K562 (cell line): Measurements from ENCODE around the gene BTD. TPM values are rescaled to one million over a fixed set of nuclear protein-coding genes. Genes with fewer than 3 reads are reported as not detected.

Experiments
- ATAC-seq: fragments of 200-7000 bp; cut with Tn5 transposase; 3 replicates; pipeline ENCODE4 v1.9.1; 2020; ENCODE audit warnings: moderate library complexity
- BruUV-seq: library from RNA; stranded (reverse); fragments of 400-500 nt; replicated peaks from 2 replicates; lab custom pipeline; 2021; lab: Mats Ljungman, UMichigan
- CTCF ChIA-PET: fragments of 300-600 bp; formaldehyde crosslinking; extraction: SDS; loops from one replicate; lab custom pipeline; 2021; ENCODE audit warnings: low intra/inter-chr PET ratio; lab: Yijun Ruan, JAX
- POLR2A ChIA-PET: fragments of 300-600, 350-650 bp; sonication (Branson Sonifier 250); formaldehyde crosslinking; extraction: SDS; loops from one replicate; lab custom pipeline; 2021; ENCODE audit warnings: antibody characterized with exemption, inconsistent platforms; lab: Yijun Ruan, JAX
- DNase-seq, 4 experiments: peaks; one replicate each; pipeline versions ENCODE4 v3.0.0 to v3.0.0-alpha.2; 2011 to 2018; ENCODE audit warnings: low spot score in 3 of 4, mixed read lengths in 3 of 4; ENCODE audit errors: extremely low read depth in 1 of 4
- FAIRE-seq: peaks from 2 replicates; lab custom pipeline; 2011; peaks lifted over from hg19 to GRCh38; lab: Jason Lieb, UNC
- H2AFZ ChIP-seq: 2 replicates; pipeline ENCODE4 v1.6.0; 2011; ENCODE audit warnings: low read depth, low read length, control low read depth, inconsistent platforms
- H3K27ac ChIP-seq: fragments of 200-600 bp; 3 replicates; pipeline ENCODE4 v1.8.0; 2011; ENCODE audit warnings: low read depth, mild to moderate bottlenecking, control low read depth, inconsistent platforms, low read length, moderate library complexity, mixed read lengths; ENCODE audit errors: extremely low read depth
- H3K27me3 ChIP-seq, 2 experiments: fragments of 300-600 bp in 1 of 2; 2 replicates in 1 of 2; 3 replicates in 1 of 2; pipeline versions ENCODE4 v1.6.0 to v1.8.0; 2011; ENCODE audit warnings: inconsistent platforms in 2 of 2, low read length in 2 of 2, mild to moderate bottlenecking in 1 of 2, mixed read lengths in 1 of 2, moderate library complexity in 1 of 2; ENCODE audit not compliant: control insufficient read depth in 2 of 2, insufficient read depth in 2 of 2
- H3K36me3 ChIP-seq: fragments of 300-600 bp; 3 replicates; pipeline ENCODE4 v1.8.0; 2011; ENCODE audit warnings: mild to moderate bottlenecking, low read length, inconsistent platforms; ENCODE audit not compliant: control insufficient read depth, insufficient read depth
- H3K4me1 ChIP-seq, 2 experiments: fragments of 200-600 bp in 1 of 2; replicated peaks in 1 of 2; 2 replicates in 1 of 2; 3 replicates in 1 of 2; pipeline versions ENCODE4 v1.5.1 to v1.8.0; 2011; ENCODE audit warnings: inconsistent platforms in 2 of 2, low read length in 2 of 2, mild to moderate bottlenecking in 1 of 2, mixed read lengths in 1 of 2, moderate library complexity in 1 of 2; ENCODE audit not compliant: control insufficient read depth in 2 of 2, insufficient read depth in 2 of 2
- H3K4me2 ChIP-seq: 2 replicates; pipeline ENCODE4 v1.6.1; 2011; ENCODE audit warnings: low read length, control low read depth, inconsistent platforms, mixed read lengths; ENCODE audit not compliant: insufficient read depth
- H3K4me3 ChIP-seq: fragments of 200-600 bp; sonication (generic), shearing (Covaris generic); 2 replicates; pipeline ENCODE4 v1.5.1; 2016; ENCODE audit warnings: control low read depth, inconsistent platforms
- H3K79me2 ChIP-seq: fragments of 200-600 bp; 3 replicates; pipeline ENCODE4 v1.8.0; 2011; ENCODE audit warnings: low read length, inconsistent platforms; ENCODE audit not compliant: control insufficient read depth, insufficient read depth
- H3K9ac ChIP-seq, 2 experiments: 2 replicates each; pipeline versions ENCODE4 v1.6.0 to v1.6.1; 2011; ENCODE audit warnings: low read depth in 2 of 2, low read length in 2 of 2, control low read depth in 1 of 2, inconsistent platforms in 1 of 2, mild to moderate bottlenecking in 1 of 2, mixed read lengths in 1 of 2; ENCODE audit not compliant: insufficient read depth in 1 of 2
- H3K9me1 ChIP-seq: one replicate; pipeline ENCODE4 v1.6.0; 2011; ENCODE audit warnings: inconsistent platforms, mild to moderate bottlenecking, low read length, moderate library complexity; ENCODE audit not compliant: control insufficient read depth, insufficient read depth
- H3K9me3 ChIP-seq: replicated peaks from 2 replicates; pipeline ENCODE4 v1.5.1; 2011; ENCODE audit warnings: low read depth, low read length, inconsistent platforms; ENCODE audit not compliant: control insufficient read depth, insufficient read depth
- H4K20me1 ChIP-seq: replicated peaks from 2 replicates; pipeline ENCODE4 v1.6.1; 2011; ENCODE audit warnings: low read length, inconsistent platforms, mixed read lengths; ENCODE audit not compliant: control insufficient read depth, insufficient read depth
- ETV5 ChIP-seq: sonication (generic); formaldehyde crosslinking; IDR thresholded peaks from 2 replicates; pipeline ENCODE4 v1.4.0; 2020; ENCODE audit warnings: low read depth, mild to moderate bottlenecking, missing genetic modification reagents
- FOXM1 ChIP-seq, 2 experiments: fragments of 450-650 bp in 1 of 2; sonication (generic) in 1 of 2; formaldehyde crosslinking in 1 of 2; IDR thresholded peaks; 2 replicates each; pipeline versions ENCODE4 v1.6.1 to v1.9.0; 2017 to 2022; ENCODE audit warnings: low read depth in 2 of 2, mild to moderate bottlenecking in 2 of 2, missing genetic modification reagents in 1 of 2, moderate library complexity in 1 of 2
- GATA2 ChIP-seq: sonication (generic); formaldehyde crosslinking; IDR thresholded peaks from 2 replicates; pipeline ENCODE4 v1.4.0; 2020; ENCODE audit warnings: mild to moderate bottlenecking, missing genetic modification reagents
- GATAD2B ChIP-seq: fragments of 450-650 bp; IDR thresholded peaks from 2 replicates; pipeline ENCODE4 v1.6.1; 2017; ENCODE audit warnings: mild to moderate bottlenecking, borderline replicate concordance
- JUND ChIP-seq, 2 experiments: IDR thresholded peaks; 2 replicates in 1 of 2; 3 replicates in 1 of 2; pipeline ENCODE4 v1.6.1; 2011; ENCODE audit warnings: borderline replicate concordance in 2 of 2, low read depth in 2 of 2, low read length in 2 of 2, improper control_type of control experiment in 1 of 2, missing biosample characterization in 1 of 2, missing genetic modification characterization in 1 of 2, missing genetic modification reagents in 1 of 2
- MAFG ChIP-seq: fragments of 450-650 bp; conservative IDR thresholded peaks from 2 replicates; pipeline ENCODE4 v1.6.1; 2016; ENCODE audit warnings: missing genetic modification characterization, missing compliant biosample characterization
- MAFK ChIP-seq: IDR thresholded peaks from 2 replicates; pipeline ENCODE4 v1.6.1; 2011; ENCODE audit warnings: low read length, improper control_type of control experiment
- MED1 ChIP-seq: sonication (generic); formaldehyde crosslinking; IDR thresholded peaks from 2 replicates; pipeline ENCODE4 v1.8.1; 2023; ENCODE audit warnings: missing genetic modification reagents, borderline replicate concordance
- PRDM10 ChIP-seq: fragments of 450-650 bp; IDR thresholded peaks from 2 replicates; pipeline ENCODE4 v1.6.1; 2018; ENCODE audit not compliant: partially characterized antibody
- SOX6 ChIP-seq: fragments of 450-650 bp; IDR thresholded peaks from 2 replicates; pipeline ENCODE4 v1.6.1; 2014; ENCODE audit warnings: mild to moderate bottlenecking
- SP1 ChIP-seq: sonication (generic); formaldehyde crosslinking; IDR thresholded peaks from 2 replicates; pipeline ENCODE4 v1.8.1; 2022; ENCODE audit warnings: mild to moderate bottlenecking, missing genetic modification reagents
- TSC22D4 ChIP-seq: fragments of 450-650 bp; IDR thresholded peaks from 2 replicates; pipeline ENCODE4 v1.6.1; 2016; ENCODE audit warnings: missing genetic modification characterization, missing biosample characterization, control low read depth
- ZNF316 ChIP-seq: fragments of 450-650 bp; IDR thresholded peaks from 2 replicates; pipeline ENCODE4 v1.6.1; 2016
- WGBS: fragments of 100-300 bp; shearing (Covaris generic); methylation state at CpG from one replicate; pipeline ENCODE4 v1.1.6; 2016; ENCODE audit warnings: low coverage, mixed read lengths; ENCODE audit not compliant: insufficient coverage; ENCODE audit errors: missing lambda C conversion rate; 5-methylcytosine and 5-hydroxymethylcytosine counted together
- in situ Hi-C: fragments of 300-500 bp; cut with MboI; formaldehyde crosslinking; loops from 4 replicates; pipeline ENCODE4 v1.15.0; 2018; ENCODE audit warnings: inconsistent platforms, mixed read lengths
- intact Hi-C: fragments of 100-400 bp; cut with micrococcal nuclease; formaldehyde crosslinking; loops from 2 replicates; pipeline ENCODE4 v1.14.2; 2022
- polyA plus RNA-seq, 8 experiments: library from polyadenylated mRNA; depleted of rRNA in 4 of 8; stranded (reverse) in 5 of 8; unstranded in 3 of 8; fragments of >200 nt; fragmentation: Nextera tagmentation in 2 of 8; fragmentation: Illumina TruSeq in 1 of 8; extraction: Ambion mirVana in 2 of 8; extraction: Trizol in 1 of 8; gene quantifications; 2 replicates each; pipeline versions ENCODE4 v1.2.1 to v1.2.3, GENCODE V29; 2011 to 2014; ENCODE audit warnings: inconsistent platforms in 1 of 8, missing spikeins in 1 of 8
- total RNA-seq, 7 experiments: library from RNA; depleted of rRNA in 6 of 7; stranded (reverse); fragments of >200 nt in 6 of 7; fragmentation: Illumina TruSeq in 2 of 7; extraction: Trizol in 2 of 7; gene quantifications; 2 replicates each; pipeline versions ENCODE4 v1.2.1 to v1.2.3, GENCODE V29; 2011 to 2021; ENCODE audit warnings: low replicate concordance in 1 of 7
- TF ChIP-seq, protein P1 (sequence below), 2 experiments: fragments of 200-800 bp in 1 of 2; sonication (Bioruptor generic) in 1 of 2; sonication (generic) in 1 of 2; formaldehyde crosslinking in 1 of 2; IDR thresholded peaks in 1 of 2; conservative IDR thresholded peaks in 1 of 2; 2 replicates each; pipeline versions ENCODE4 v1.5.0 to v1.6.1; 2016 to 2020; ENCODE audit warnings: missing compliant biosample characterization in 1 of 2, missing genetic modification characterization in 1 of 2, missing genetic modification reagents in 1 of 2

BTD gene
- total and polyA plus RNA-seq, 9 of the 15 experiments (the other 6 are each of a cell fraction or from before 2014, with no cell fraction given), result 6.6 to 26.2 (median 10.6) TPM

DNA sequence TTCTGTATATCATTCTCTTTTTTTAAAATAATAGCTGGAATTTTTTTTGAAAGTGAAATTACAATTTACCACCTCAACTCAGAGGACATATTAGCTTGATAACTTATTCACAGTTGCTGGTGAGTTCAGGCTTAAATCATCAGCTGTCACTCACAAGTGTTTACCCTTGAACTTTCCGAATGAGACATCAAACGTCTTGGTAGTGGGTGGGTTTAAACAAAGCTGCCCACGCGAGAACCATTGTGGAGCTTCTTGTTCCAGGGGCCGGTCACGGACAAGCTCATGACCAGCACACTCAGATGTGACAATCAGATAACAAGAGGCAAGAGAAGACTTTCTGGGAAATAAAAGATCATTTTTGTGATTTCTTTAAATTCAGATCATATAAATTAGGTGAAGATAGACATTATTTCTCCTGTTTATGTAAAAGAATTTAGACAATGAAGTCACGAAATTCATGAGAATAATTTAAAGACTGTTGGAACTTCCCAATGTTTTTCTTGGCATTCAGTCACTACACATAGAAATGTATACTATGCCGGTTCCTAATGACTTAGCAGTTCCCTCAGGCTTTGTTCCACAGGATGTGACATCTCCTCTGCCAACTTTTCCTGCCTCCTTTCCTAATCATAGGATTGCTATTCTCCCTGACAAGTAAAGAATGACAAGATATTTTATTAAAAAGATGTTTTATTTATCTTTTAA lies 29.3 kb downstream of the BTD start:
- H3K4me1 ChIP-seq, result peaks cover 3 to 12% of the 10 kb centered on the region in 2 experiments; a peak in 3 of 5 replicates
- ATAC-seq (peak; percentile 55), DNase-seq (peak in 2 of 4 experiments; percentile 50 to 58), FAIRE-seq (no peak)
- in situ Hi-C loops, result loop anchor here (25.0 kb wide), 1 partner anchor 907 kb away; no protein-coding TSS in a partner anchor
- BruUV-seq, result no TSS peak
- no peak overlapping the region; a peak in 1 of 4 replicates for H3K9ac ChIP-seq
- peak overlapping the region; percentile 80 for H2AFZ ChIP-seq
- H3K4me2 ChIP-seq, result peak overlapping the region; percentile 74
- H4K20me1 ChIP-seq, result no peaks in the 10 kb centered on the region
- intact Hi-C loops, result loop anchor here (1.0 to 10.0 kb wide), 7 partner anchors 182 to 914 kb away; partner anchors contain the start of gene CAPN7
- no peak overlapping the region for H3K27ac ChIP-seq
- CTCF ChIA-PET, result interaction anchor here (1.7 to 2.7 kb wide), 2 partner anchors 182 to 617 kb away, joined by 7 to 26 read pairs; no protein-coding TSS in a partner anchor
- POLR2A ChIA-PET, result interaction anchor here (0.6 to 1.0 kb wide), 4 partner anchors 20 to 305 kb away, joined by 3 read pairs; no protein-coding TSS in a partner anchor
- H3K9me1 ChIP-seq, result no peaks in the 10 kb centered on the region
- H3K79me2 ChIP-seq, result no peaks in the 10 kb centered on the region
- 2% methylated on average over 8 of the region's 8 CpGs for WGBS
- H3K36me3 ChIP-seq, result no peaks in the 10 kb centered on the region
- H3K4me3 ChIP-seq, result no peak overlapping the region
- H3K9me3 ChIP-seq, result no peaks in the 10 kb centered on the region
- H3K27me3 ChIP-seq, result peaks cover 0 to 6% of the 10 kb centered on the region in 2 experiments; a peak in 2 of 5 replicates
- TF ChIP-seq MAFG (tag), result 0 out of 2 replicates have a peak, but pooled peaks have one; percentile 35
- 0 out of 2 replicates have a peak, but pooled peaks have one; percentile 42 for TF ChIP-seq GATA2 (CRISPR knock-in tag)
- TF ChIP-seq MED1, result no peak
- TF ChIP-seq ETV5 (CRISPR knock-in tag), result 0 out of 2 replicates have a peak, but pooled peaks have one; percentile 6
- no peak for TF ChIP-seq JUND (IDR thresholded peaks at IDR 0.05; ENCODE audit: borderline replicate concordance, low read depth, low read length)
- TF ChIP-seq JUND (tag; IDR thresholded peaks at IDR 0.05; ENCODE audit: borderline replicate concordance, low read depth, low read length), result 0 out of 3 replicates have a peak, but pooled peaks have one; percentile 6
- TF ChIP-seq, protein P1, sequence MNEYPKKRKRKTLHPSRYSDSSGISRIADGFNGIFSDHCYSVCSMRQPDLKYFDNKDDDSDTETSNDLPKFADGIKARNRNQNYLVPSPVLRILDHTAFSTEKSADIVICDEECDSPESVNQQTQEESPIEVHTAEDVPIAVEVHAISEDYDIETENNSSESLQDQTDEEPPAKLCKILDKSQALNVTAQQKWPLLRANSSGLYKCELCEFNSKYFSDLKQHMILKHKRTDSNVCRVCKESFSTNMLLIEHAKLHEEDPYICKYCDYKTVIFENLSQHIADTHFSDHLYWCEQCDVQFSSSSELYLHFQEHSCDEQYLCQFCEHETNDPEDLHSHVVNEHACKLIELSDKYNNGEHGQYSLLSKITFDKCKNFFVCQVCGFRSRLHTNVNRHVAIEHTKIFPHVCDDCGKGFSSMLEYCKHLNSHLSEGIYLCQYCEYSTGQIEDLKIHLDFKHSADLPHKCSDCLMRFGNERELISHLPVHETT (CRISPR knock-in tag; conservative IDR thresholded peaks at IDR 0.05 in 1 of 2, IDR thresholded peaks at IDR 0.05 in 1 of 2), result peak in 1 of 2 experiments; percentile 38; a peak in 1 of 4 replicates
- TF ChIP-seq PRDM10, result peak; percentile 32
- TF ChIP-seq GATAD2B, result 0 out of 2 replicates have a peak, but pooled peaks have one; percentile 21
- TF ChIP-seq TSC22D4 (tag), result no peak
- TF ChIP-seq MAFK, result 0 out of 2 replicates have a peak, but pooled peaks have one; percentile 9
- peak; percentile 57 for TF ChIP-seq FOXM1 (IDR thresholded peaks at IDR 0.05; ENCODE audit: low read depth)
- TF ChIP-seq FOXM1 (CRISPR knock-in tag; IDR thresholded peaks at IDR 0.05; ENCODE audit: low read depth), result no peak
- peak; percentile 54; the same call in 1 of the 2 replicates for TF ChIP-seq SOX6
- TF ChIP-seq ZNF316, result peak; percentile 19; the same call in 1 of the 2 replicates
- no peak; the same call in 1 of the 2 replicates for TF ChIP-seq SP1 (CRISPR knock-in tag)
